GM12878 (cell line): ENCODE results near the gene NCAM1. TPM values are rescaled to one million over a fixed set of nuclear protein-coding genes. Genes with fewer than 3 reads are reported as not detected.

Experiments
- BCL11A ChIP-seq: IDR thresholded peaks from 2 replicates; pipeline ENCODE4 v1.6.1; 2011; ENCODE audit warnings: low read depth, low read length
- CBFB ChIP-seq: IDR thresholded peaks from 2 replicates; pipeline ENCODE4 v1.6.1; 2016; ENCODE audit warnings: antibody characterized with exemption, low read depth
- CEBPB ChIP-seq, 2 experiments: fragments of 150-350 bp in 1 of 2; IDR thresholded peaks; 2 replicates each; pipeline ENCODE4 v1.6.1; 2012 to 2014; ENCODE audit warnings: low read depth in 2 of 2, low read length in 2 of 2, borderline replicate concordance in 1 of 2, inconsistent platforms in 1 of 2
- CHD4 ChIP-seq: fragments of 200-600 bp; sonication (generic); IDR thresholded peaks from 2 replicates; pipeline ENCODE4 v1.6.1; 2016; ENCODE audit warnings: mild to moderate bottlenecking
- CREB1 ChIP-seq: IDR thresholded peaks from 2 replicates; pipeline ENCODE4 v1.6.1; 2012; ENCODE audit warnings: low read depth, mild to moderate bottlenecking, inconsistent platforms
- DPF2 ChIP-seq: fragments of 450-650 bp; IDR thresholded peaks from 2 replicates; pipeline ENCODE4 v1.6.1; 2017; ENCODE audit warnings: mild to moderate bottlenecking
- E4F1 ChIP-seq: fragments of 450-650 bp; IDR thresholded peaks from 2 replicates; pipeline ENCODE4 v1.6.1; 2018; ENCODE audit warnings: borderline replicate concordance, mild to moderate bottlenecking; ENCODE audit not compliant: partially characterized antibody
- EGR1 ChIP-seq, 2 experiments: IDR thresholded peaks; 1 replicate in 1 of 2; 2 replicates in 1 of 2; pipeline ENCODE4 v1.6.1; 2011 to 2012; ENCODE audit warnings: low read depth in 2 of 2, low read length in 2 of 2, borderline replicate concordance in 1 of 2, mild to moderate bottlenecking in 1 of 2, moderate library complexity in 1 of 2
- ELK1 ChIP-seq: IDR thresholded peaks from 2 replicates; pipeline ENCODE4 v1.6.1; 2012; ENCODE audit warnings: low read depth, low read length, improper control_type of control experiment
- GATAD2B ChIP-seq: fragments of 450-650 bp; conservative IDR thresholded peaks from 2 replicates; pipeline ENCODE4 v1.6.1; 2017; ENCODE audit warnings: low read depth, mild to moderate bottlenecking, moderate library complexity
- HSF1 ChIP-seq: fragments of 150-350 bp; IDR thresholded peaks from 2 replicates; pipeline ENCODE4 v1.6.1; 2014; ENCODE audit warnings: mild to moderate bottlenecking, low read depth, low read length
- IKZF1 ChIP-seq: fragments of 450-650 bp; conservative IDR thresholded peaks from 2 replicates; pipeline ENCODE4 v1.6.1; 2017; ENCODE audit warnings: antibody characterized with exemption, mild to moderate bottlenecking
- MTA2 ChIP-seq: fragments of 450-650 bp; IDR thresholded peaks from 2 replicates; pipeline ENCODE4 v1.6.1; 2016; ENCODE audit warnings: low read depth, mild to moderate bottlenecking, moderate library complexity
- MYB ChIP-seq: fragments of 150-350 bp; IDR thresholded peaks from 2 replicates; pipeline ENCODE4 v1.6.1; 2014; ENCODE audit warnings: mild to moderate bottlenecking, low read depth, low read length, borderline replicate concordance
- NFYA ChIP-seq: IDR thresholded peaks from 2 replicates; pipeline ENCODE4 v1.6.1; 2011; ENCODE audit warnings: low read depth, mild to moderate bottlenecking, low read length, improper control_type of control experiment, borderline replicate concordance
- NR2C1 ChIP-seq: fragments of 450-650 bp; IDR thresholded peaks from 2 replicates; pipeline ENCODE4 v1.6.1; 2017; ENCODE audit warnings: antibody characterized with exemption, mild to moderate bottlenecking, moderate library complexity
- PBX3 ChIP-seq: IDR thresholded peaks from 2 replicates; pipeline ENCODE4 v1.6.1; 2011; ENCODE audit warnings: mild to moderate bottlenecking, low read depth, low read length, moderate library complexity; ENCODE audit not compliant: insufficient replicate concordance
- PML ChIP-seq: IDR thresholded peaks from 2 replicates; pipeline ENCODE4 v1.6.1; 2012; ENCODE audit warnings: low read length, inconsistent platforms
- POLR2AphosphoS2 ChIP-seq: IDR thresholded peaks from 2 replicates; pipeline ENCODE4 v1.6.1; 2011; ENCODE audit warnings: low read depth, mild to moderate bottlenecking, low read length, improper control_type of control experiment, moderate library complexity
- POLR2AphosphoS5 ChIP-seq: IDR thresholded peaks from 2 replicates; pipeline ENCODE4 v1.6.1; 2011; ENCODE audit warnings: mild to moderate bottlenecking, low read length, inconsistent platforms
- RELB ChIP-seq: fragments of 450-650 bp; IDR thresholded peaks from 2 replicates; pipeline ENCODE4 v1.6.1; 2017; ENCODE audit warnings: low read depth, mild to moderate bottlenecking, moderate library complexity
- RUNX3 ChIP-seq: IDR thresholded peaks from 2 replicates; pipeline ENCODE4 v1.6.1; 2012; ENCODE audit warnings: low read length, inconsistent platforms
- SRF ChIP-seq, 2 experiments: IDR thresholded peaks; 2 replicates each; pipeline ENCODE4 v1.6.1; 2011; ENCODE audit warnings: low read depth in 2 of 2, low read length in 2 of 2, mild to moderate bottlenecking in 1 of 2, moderate library complexity in 1 of 2
- STAT3 ChIP-seq: IDR thresholded peaks from 2 replicates; pipeline ENCODE4 v1.6.1; 2011; ENCODE audit warnings: low read depth, low read length, improper control_type of control experiment
- polyA plus RNA-seq, 11 experiments: library from polyadenylated mRNA; depleted of rRNA in 4 of 11; unstranded in 6 of 11; stranded (reverse) in 5 of 11; fragments of >200 nt; fragmentation: Nextera tagmentation in 4 of 11; fragmentation: Illumina TruSeq in 1 of 11; extraction: Ambion mirVana in 4 of 11; extraction: Trizol in 1 of 11; gene quantifications; 1 replicate in 1 of 11; 2 replicates in 10 of 11; pipeline versions ENCODE4 v1.2.1 to v1.2.3, GENCODE V29; 2011 to 2016; ENCODE audit warnings: inconsistent platforms in 2 of 11, missing spikeins in 2 of 11, low read depth in 1 of 11
- total RNA-seq, 4 experiments: library from RNA; depleted of rRNA in 3 of 4; stranded (reverse); fragments of >200 nt in 3 of 4; fragmentation: Illumina TruSeq in 1 of 4; extraction: Trizol in 1 of 4; gene quantifications; 2 replicates each; pipeline versions ENCODE4 v1.2.1 to v1.2.3, GENCODE V29; 2013 to 2021

The NCAM1 gene
- total and polyA plus RNA-seq, 10 of the 15 experiments (the other 5 are each of a cell fraction or from before 2014, with no cell fraction given), result 0.10 to 0.23 (median 0.11) TPM; not detected in 7

- TF ChIP-seq RUNX3 (peak; percentile 83), SRF (IDR thresholded peaks at IDR 0.05; ENCODE audit: low read depth in 2 of 2, low read length in 2 of 2) (no peak), DPF2 (no peak), POLR2AphosphoS2 (no peak), IKZF1 (no peak), GATAD2B (no peak), NFYA (no peak), MYB (no peak; the same call in 1 of the 2 replicates), HSF1 (no peak), RELB (no peak), MTA2 (no peak), EGR1 (IDR thresholded peaks at IDR 0.05; ENCODE audit: borderline replicate concordance in 1 of 2, low read depth in 2 of 2, low read length in 2 of 2) (no peak), POLR2AphosphoS5 (no peak), CHD4 (no peak), CREB1 (no peak), CBFB (no peak), E4F1 (no peak), PBX3 (no peak), BCL11A (no peak), ELK1 (no peak), NR2C1 (no peak), CEBPB (IDR thresholded peaks at IDR 0.05; ENCODE audit: borderline replicate concordance in 1 of 2, low read depth in 2 of 2, low read length in 2 of 2) (no peak), PML (no peak), STAT3 (no peak)
Observed at GRCh38 chr11:113289431-113290187, 328.4 kb downstream of the NCAM1 start (continued).
